Hematopoietic multipotent progenitor cell treated with erythropoietin and hydrocortisone succinate and interleukin-3 and kit ligand, for 8 days (in vitro differentiated cells): Measurements from ENCODE around the gene C1QTNF5.

Experiments
- DNase-seq: peaks from one replicate; pipeline ENCODE4 v3.0.0-alpha.2; 2015

Gene C1QTNF5

DNA sequence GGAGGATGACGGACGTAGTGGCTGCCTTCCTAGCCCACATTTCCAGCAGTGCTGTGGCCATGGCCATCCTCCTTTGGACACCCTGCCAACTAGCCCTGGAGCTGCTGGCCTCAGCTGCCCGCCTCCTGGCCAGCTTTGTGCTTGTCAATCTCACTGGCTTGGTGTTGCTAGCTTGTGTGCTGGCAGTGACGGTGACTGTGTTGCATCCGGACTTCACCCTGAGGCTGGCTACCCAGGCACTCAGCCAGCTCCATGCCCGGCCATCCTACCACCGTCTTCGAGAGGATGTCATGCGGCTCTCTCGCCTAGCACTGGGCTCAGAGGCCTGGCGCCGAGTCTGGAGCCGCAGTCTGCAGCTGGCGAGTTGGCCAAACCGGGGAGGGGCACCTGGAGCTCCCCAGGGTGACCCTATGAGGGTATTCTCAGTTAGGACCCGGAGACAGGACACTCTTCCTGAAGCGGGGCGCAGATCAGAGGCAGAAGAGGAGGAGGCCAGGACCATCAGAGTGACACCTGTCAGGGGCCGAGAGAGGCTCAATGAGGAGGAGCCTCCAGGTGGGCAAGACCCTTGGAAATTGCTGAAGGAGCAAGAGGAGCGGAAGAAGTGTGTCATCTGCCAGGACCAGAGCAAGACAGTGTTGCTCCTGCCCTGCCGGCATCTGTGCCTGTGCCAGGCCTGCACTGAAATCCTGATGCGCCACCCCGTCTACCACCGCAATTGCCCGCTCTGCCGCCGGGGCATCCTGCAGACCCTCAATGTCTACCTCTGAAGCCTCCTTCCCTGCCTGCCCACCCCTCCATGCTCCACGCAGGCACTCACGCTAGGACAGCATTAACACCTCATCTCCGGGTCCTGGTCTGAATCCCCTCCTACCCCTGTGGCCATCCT lies 4.8 kb downstream of the C1QTNF5 start:
- DNase-seq, result no peak

DNA sequence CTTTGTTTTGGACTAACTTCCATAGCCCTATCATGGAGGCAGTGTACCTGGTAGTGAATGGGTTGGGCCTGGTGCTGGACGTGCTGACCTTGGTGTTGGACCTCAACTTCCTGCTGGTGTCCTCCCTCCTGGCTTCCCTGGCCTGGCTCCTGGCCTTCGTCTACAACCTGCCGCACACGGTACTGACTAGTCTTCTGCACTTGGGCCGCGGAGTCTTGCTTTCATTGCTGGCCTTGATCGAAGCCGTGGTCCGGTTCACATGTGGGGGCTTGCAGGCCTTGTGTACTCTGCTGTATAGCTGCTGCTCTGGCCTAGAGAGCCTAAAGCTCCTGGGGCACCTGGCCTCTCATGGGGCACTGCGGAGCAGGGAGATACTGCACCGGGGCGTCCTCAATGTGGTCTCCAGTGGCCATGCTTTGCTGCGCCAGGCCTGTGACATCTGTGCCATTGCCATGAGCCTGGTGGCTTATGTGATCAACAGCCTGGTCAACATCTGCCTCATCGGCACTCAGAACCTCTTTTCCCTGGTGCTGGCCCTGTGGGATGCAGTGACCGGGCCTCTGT lies 5.5 kb downstream of the C1QTNF5 start:
- no peak for DNase-seq

DNA sequence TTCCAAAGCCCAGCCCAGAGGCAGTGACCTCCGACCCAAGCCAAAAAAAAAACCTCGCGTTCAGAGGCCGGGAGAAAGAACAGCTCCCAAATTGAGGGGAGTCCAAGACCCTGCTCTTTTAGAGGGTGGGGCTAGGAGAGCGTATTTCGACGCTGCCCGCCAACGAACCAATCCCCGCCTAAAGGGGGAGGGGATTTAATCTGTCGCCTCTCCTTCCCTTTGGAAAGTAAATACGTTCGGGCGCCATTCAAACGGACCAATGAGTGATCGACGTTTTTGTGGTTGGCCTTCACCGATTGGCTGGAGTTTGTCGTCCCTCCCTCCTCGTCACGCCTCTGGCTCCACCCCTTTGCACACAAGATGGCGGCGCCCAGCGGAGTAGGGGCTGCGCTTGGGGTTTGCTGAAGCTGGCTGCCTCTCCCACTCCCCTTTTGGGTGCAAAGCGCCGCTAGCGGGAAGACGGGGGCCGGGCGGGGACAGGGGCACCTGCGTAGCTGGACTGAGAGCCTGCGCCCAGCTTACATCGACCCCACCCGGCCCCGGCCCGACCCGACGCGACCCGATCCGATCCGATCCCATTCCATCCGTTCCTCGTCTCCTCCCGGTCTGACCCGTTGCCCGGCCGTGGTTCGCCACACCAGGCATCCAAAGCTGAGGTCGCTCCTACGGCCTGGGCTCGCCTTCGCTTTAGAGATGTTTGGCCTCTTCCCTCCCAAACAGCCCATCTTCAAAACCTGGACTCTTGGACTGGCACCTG lies 6.3 kb downstream of the C1QTNF5 start, which contains the start of gene RNF26:
RNF26 (plus strand) TSS at position 354 of the 757 bp plus-strand sequence. CDS start 596 bp downstream, outside the sequence.
- peak; percentile 99 for DNase-seq

DNA sequence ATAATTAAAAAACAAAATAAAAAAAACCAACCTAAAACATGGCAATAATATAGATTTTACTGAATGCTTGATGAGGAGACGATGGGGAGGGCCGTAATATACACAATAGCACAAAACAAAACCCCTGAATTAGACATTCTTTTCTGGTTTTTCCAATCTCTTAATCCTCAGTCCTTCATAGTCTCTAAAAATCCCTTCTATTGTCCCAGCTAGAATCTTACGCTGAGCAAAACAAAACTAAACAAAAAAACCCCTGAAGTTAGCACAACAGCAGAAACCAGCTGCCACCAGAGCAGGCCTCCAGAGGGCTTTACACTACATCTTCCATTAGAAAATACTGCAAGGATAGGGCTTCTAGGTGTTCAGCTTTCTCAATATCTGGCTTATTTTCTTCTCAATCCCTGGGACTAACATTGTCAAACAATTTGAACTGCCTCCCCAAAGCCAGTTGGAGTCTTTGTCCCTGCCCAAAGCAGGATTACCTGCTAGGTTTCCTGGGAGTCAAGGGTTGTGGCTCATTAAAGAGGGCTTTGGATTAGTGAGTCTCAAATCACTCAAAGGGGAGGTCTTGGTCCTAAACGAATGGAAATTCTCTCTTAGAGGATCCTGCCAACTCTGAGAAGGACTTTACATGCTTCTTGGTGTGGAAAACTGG lies 8.4 kb downstream of the C1QTNF5 start:
- no peak for DNase-seq

DNA sequence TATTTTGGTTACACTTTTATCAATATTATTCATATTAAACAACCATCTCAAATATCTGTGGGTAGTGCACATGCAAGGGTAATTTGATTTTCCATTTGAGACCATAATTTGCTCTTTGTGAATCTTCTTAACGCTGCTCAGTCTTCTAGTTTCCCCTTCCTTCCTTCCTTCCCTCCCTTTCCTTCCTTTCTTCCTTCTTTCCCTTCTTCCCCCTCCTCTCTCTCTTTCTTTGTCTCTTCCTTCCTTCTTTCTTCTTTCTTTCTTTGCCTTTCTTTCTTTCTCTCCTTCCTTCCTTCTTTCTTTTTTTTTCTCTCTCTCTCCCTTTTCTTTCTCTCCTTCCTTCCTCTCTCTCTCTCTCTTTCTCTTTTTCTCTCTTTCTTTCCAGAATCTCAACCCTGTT lies 10.4 kb downstream of the C1QTNF5 start:
- DNase-seq, result no peak

DNA sequence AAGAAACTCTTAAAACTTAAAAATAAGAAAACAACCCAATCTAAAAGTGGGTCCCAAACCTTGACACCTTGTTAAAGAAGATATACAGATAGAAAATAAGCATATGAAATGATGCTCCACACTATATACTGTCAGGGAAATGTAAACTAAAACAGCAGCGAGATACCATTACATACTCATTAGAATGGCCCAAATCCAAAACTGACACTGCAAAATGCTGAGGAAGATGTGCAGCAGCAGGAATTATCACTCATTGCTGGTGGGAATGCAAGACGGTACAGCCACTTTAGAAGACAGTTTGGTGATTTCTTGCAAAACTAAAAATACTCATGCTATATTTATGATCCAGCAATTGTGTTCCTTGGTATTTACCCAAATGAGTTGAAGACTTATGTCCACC lies 11.4 kb downstream of the C1QTNF5 start:
- no peak for DNase-seq

DNA sequence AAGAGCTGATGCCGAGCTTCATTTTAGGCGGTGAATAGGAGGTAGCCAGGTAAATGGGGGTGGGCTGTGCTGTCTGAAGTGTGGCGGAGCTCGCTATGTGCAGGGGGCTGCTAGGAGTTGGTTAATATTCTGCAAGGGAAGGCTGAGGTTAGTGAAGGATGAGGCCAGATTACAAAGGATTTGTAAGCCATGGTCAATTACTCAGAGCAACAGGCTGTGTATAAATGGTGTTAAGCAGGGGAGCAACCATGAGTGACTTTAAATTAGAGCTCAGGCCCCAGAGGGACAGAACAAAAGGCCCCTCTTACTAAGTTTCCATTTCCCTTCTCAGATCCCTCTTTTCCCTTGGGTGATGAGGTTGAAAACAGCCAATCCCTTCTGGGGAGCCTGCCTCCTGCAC lies 16.5 kb downstream of the C1QTNF5 start:
- no peak for DNase-seq

DNA sequence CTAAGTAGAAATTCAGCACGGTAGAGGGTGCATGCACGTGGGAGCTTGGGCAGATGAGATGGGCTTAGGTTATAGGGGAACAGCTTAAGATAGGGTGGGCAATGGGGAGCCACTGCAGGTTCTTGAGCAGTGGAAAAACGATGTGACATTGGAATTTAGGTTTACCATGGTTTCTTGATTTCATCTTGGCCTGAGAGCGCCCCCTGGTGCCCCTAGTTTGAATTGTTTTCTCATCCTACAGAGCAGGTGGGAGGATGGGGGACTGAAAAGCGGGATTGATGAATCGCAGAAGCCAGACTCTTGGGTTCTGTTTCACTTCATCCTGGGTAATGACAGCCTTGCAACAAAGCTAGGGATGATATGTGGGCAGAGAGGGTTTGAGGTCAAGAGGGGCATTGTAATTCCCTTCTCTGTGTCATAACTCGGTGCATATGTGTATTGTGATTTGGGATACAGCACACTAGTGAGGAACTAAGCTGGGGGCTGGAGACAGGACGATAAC lies 17.1 kb downstream of the C1QTNF5 start:
- peak; percentile 65 for DNase-seq

DNA sequence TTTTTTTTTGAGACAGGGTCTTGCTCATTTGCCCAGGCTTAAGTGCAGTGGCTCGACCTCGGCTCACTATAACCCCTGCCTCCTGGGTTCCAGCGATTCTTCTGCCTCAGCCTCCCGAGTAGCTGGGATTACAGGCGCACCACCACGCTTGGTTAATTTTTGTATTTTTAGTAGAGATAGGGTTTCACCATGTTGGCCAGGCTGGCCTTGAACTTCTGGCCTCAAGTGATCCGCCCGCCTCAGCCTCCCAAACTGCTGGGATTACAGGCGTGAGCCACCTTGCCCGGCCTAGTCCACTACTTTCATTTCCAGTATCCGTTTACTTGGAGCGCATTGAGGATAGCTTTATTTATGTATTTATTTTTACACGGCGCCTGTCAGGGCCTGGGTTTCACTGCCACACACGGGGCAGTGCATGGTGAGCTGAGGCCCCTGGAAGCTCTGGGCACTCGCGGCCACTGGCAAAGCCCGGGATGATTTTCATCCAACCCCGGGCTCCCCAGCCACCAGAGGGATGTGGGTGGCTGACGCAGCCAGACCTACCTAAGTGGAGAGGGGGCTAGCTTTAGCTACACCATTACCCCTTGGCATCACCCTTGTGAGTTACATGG lies 17.7 kb downstream of the C1QTNF5 start:
- DNase-seq, result no peak

DNA sequence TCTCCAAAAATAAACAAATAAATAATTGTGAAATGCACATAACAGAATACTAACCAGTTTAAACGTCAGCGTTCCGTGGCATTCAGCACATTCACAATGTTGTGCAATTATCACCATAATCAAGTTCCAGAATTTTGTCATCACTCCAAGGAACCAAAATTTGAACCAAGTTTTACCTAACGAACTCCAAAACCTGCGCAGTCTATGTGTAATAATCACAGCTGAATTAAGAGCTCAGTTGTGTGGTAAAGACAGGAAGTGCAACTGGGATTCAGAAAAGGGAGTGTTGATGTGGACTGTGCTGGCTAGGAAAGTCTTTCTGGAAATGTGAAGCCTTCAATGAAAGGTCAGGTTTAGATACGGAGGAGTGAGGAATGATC lies 18.3 kb downstream of the C1QTNF5 start:
- DNase-seq, result no peak

DNA sequence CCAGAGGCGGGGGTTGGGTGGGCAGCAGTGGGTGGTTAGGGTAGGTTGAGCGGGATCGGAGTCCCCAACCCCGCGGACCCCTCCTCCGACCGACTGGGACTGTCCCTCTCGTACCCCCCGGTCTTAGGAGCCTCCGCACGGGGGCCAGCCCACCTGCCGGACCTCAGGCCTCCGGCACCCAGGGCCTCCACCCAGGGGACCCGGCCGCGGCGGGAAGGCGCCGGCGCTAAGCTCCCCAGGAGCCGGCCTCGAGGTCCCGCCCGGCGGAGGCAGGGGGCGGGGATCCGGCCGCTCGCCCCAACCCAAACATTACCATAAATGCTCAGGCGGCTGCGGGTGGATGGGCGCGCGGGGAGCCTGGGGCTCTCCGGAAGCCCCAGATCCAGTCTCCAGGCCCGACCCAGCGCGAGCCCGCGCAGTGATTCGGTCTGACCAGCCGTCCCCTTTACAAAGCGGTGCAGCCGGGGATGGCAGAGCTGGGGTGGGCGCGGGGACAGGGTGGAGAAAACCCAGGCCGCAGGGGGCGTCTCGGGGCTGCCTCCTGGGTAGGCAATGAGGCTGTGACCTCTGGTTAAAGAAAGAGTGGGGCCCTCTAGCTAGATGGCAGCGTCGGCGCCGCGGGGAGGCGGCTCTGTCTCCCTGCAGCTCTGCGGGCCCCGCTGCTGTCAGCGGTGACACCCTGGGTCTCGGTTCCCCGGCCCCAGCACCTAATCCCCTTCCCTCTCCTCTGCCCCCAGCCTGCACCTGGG lies 19.7 kb downstream of the C1QTNF5 start:
- no peak for DNase-seq

DNA sequence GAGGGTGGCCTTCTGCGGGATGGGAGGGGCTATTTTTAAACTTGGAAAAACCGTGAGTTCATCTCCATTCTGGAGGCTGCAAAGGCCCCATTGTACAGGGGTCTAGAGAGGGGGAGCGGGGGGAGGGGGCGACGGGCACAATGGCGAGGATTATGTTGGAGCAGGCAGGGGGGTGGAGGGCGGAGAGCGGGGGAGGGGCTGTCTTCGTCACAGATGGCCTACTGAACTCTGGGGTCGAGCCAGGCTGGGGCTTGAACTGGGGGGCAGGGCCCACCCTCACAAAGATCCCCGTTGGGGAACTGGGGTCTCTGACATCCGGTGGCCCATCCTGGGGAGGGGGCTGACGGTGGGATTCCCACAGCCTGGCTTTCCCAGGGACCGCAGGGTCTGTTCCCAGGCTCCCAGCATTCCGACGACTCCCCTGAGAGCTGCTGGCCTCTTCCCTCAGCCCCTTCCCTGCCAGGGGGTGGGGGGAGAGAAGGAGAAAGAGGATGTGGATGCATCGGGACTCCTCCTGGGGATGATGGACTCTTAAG lies 20.4 kb downstream of the C1QTNF5 start:
- DNase-seq, result no peak

DNA sequence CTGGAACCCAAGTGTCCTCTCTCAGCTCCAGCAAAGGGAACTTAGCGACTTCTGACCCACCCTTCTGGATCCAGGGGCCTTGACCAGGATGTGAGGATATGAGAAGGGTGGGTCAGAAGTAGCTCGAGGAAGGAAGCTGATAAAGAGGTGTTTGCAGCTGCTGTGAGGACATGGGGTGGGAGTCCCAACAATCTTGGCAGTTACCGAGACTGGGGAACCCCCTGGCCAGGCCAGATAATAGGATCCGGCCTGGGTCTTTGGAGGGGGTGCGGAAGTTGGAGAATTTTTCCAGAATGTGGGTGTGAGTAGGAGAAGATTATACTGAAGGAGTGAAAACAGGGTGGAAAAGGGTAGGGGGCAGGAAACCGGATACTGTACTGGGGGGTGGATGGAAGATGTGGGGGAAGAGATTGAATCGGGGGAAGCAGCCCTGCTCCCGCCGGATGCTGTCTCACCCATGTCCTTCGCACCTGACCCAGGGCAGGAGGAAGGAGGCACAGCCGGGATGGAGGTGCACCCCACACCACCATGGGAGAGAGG lies 20.9 kb downstream of the C1QTNF5 start:
- DNase-seq, result no peak

DNA sequence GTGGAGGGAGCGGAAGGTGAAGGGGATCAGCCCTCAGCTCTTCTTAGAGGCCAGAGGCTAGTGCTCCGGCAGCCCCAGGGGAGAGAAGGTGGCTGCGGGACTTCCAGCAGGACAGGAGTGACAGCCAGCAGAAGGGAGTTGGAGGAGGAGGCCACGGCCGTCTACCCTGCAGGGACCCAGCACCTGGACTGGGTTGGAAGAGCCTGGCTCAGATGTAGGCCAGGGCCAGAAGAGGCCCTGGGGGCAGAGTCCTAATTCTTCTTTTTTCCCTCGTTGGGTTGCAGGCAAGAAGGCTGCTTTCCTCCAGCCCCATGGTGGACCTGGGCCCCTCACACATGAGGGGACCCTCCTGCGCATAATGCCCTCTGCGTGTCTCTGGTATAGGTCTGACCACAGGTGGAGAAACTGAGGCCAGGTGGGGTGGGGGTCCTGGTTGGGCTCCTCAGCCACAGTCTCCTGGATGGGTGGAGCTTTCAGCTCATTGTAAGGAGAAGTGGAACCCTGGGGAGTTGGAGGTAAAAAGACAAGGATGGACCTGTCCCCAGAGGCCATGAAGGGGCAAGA lies 21.5 kb downstream of the C1QTNF5 start:
- no peak for DNase-seq

DNA sequence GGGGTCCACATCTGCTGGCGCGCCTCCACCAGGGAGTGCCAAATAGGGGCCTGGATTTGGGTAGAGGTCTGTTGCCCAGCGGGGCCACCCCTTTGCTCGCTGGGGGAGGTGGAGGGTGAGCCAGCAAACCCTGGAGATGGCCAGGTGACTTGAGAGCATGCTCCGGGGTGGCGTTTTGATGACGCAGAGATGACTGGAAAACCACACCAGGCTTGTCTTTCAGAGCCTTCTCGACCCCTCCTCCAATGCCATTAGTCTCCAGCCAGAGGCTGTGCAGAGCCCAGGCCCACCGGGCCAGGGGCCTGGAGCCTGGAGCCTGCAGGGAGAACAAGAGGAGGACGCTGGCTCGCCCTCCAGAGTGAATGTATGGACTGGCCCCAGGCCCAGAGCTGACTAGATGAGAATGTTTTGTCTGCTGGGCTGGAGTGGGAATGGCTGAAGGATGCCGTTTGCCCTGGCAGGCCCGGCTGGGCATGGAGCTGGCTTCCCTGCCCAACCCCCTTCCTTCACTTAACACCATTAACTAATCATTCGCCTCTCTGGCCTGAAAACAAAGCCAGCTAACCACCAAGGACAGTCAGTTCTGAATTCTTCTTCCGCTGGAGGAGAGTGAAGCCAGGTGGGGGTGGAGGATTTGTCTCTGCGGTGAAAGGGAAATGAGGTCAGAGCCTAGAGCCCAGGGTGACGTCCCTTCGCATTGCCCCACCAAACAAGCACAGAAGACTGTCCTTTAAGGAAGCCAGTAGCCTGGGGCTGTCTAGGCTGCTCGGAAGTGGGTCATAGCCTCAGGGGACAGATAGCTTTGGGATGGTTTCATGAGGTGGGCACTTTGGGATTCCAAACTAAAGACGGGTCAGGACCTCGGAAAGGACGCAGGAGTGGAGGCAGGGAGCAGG lies 22.2 kb downstream of the C1QTNF5 start:
- DNase-seq, result no peak

DNA sequence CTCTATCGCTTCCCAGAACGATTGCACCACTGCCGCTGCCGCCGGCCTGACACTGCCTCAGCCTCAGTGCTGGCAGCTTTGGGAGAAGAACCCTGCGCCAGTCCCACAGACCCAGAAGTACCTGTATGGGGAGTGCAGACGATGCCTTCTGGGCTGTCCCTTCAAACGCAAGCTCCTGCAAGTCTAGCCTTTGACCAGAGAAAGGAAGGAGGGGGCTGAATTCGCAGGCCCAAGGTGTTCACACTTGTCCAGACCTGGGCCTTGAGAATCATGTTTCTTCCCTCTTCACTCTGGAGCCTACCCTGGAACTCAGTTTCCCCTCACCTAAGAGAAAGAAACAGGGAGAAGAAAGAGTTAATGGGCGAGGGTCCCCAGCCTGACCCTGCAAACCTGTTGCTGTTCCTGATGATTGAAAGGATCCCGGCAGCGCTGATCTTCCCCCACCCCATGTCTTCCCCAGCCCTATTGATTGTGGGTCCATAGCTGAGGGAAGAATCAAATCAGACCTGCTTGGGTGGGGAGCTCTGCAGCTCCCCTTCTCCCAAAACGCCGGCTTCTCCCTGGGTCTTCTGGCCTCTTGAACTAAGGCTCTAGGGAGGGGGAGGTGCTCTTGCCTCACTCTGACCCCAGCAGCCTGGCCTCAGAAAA lies 23.0 kb downstream of the C1QTNF5 start:
- no peak for DNase-seq

DNA sequence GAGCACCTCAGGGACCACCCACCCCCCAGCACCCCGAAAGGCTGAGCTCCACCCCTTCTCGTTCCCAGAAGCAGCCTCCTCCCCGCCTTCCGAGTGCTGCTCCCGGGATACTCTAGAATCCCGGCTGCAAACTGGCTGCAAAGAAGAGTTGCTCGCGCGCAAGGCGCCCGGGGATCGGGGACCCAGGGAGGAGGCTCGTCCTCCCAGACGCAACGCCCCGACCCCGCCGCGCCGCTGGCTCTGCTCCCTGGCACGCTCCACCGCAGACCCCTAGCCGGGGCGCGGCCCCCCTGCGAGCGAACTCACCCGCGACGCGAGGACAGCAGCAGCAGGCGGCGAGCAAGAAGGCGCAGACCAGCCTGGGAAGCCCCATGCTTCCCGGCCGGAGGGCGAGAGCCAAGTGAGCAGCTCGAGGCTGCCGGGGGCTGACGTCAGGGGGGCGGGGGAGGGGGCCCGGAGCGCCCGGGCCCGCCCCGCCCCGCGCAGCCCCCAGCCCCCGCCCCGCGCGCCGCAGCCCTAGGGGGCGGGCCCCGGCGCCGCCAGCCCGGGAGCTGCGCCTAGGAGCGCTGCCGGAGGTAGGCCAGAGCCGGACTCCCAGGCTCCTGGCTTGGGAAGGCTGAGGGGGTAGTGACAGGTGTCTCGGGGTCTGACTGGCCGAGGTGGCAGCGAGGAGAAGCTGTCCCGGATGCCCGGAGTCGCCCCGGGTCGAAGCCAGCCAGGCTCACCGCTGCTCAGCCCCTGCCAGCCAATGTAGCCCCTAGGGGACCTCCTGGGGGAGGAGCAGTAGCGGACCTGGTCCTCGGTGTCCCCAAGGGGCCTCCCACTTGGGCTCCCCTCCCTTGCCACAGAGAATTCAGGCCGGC lies 23.7 kb downstream of the C1QTNF5 start, which contains the start of gene MCAM:
MCAM (minus strand) TSS at position 402 of the 863 bp plus-strand sequence; CDS start at position 373, 29 bp downstream.
- no peak for DNase-seq
